AG09309 (cell line): ENCODE data around the gene GALE.

ENCODE experiments used
- DNase-seq: peaks from one replicate; pipeline ENCODE4 v3.0.0-alpha.2; 2010; ENCODE audit warnings: low read depth
- H3K4me3 ChIP-seq: 2 replicates; pipeline ENCODE4 v1.5.1; 2011; ENCODE audit warnings: mild to moderate bottlenecking, low read depth, low read length, moderate library complexity; ENCODE audit not compliant: control insufficient read depth
- CTCF ChIP-seq: IDR thresholded peaks from 2 replicates; pipeline ENCODE4 v1.5.1; 2011; ENCODE audit warnings: mild to moderate bottlenecking, low read depth, low read length, inconsistent platforms; ENCODE audit not compliant: insufficient read depth, control insufficient read depth; ENCODE audit errors: missing control alignments

Gene GALE

DNA sequence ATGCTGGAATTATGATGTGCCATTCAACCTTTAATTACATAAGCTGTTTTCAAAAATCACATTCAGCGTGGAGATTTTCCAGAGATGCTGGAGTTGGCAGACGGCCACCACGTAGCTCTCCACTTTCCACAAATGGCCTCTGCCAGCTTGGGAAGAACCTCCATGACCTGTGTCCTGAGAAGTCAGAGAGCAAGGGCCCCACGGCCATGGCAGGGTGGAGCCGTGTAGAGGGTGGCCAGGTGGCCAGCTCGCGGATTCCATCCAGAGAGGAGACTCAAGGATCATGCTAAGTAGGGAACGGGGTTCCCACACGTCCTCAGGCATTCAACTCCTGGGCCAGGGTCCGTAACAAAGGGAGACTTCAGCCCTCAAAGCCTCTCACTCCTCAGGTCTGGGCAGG lies 1.3 kb upstream of the GALE start:
- no peak for DNase-seq
- no peak overlapping the region for H3K4me3 ChIP-seq

GRCh38 chr1:23801338-23801748 lies 789 bp upstream of the GALE start:
- peak overlapping the region; percentile 82 for H3K4me3 ChIP-seq
- TF ChIP-seq CTCF: no peak
- no peak for DNase-seq

More for the DNA sequence above, 1.3 kb upstream of the GALE start:
- TF ChIP-seq CTCF: no peak

- no peak for TF ChIP-seq CTCF
- DNase-seq: no peak
- peak overlapping the region; percentile 82 for H3K4me3 ChIP-seq
These were observed 769 bp downstream of the GALE start for GRCh38 chr1:23799570-23800399.

DNA sequence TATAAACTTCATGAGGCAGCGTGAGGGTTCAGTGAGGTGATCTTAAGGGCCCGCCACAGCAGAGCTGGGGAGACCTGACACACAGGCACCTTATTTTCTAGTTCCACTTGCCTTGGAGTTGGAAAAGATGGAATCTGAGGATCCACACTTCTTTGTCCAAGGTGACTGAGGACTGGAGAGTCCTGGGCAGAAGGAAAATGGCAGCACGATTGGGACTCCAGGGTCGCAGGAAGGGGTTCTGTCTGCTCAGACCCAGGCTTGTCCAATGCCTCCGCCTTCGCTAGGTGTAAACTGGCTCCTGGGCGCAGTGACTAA lies 1.3 kb downstream of the GALE start:
- H3K4me3 ChIP-seq: peak overlapping the region; percentile 82
- DNase-seq: no peak
- TF ChIP-seq CTCF: no peak

DNA sequence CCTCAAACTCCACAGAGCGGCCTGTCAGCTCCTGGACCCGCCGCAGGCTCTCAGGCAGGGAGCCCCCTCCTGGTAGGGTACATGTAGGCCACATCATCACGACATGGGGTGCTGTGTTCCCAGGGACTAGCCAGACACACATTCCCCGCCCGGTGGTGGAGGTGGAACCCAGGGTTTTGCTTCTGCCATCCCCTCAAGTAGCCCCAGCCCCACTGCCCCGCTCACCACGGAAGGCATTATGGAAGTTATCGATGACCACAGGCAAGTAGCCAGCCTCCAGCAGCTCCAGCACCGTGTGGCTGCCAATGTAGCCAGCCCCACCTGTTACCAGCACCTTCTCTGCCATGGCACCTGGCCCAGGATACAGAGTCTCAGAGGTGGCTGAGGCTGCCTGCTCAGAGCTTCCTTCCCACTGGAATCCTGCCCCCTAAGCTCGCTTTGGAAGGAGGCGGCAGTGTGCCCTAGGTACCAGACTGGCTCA lies 1.9 kb downstream of the GALE start:
- H3K4me3 ChIP-seq: no peak overlapping the region
- no peak for DNase-seq
- TF ChIP-seq CTCF: no peak

- H3K4me3 ChIP-seq: no peak overlapping the region
- no peak for TF ChIP-seq CTCF
- no peak for DNase-seq
These were observed 2.8 kb downstream of the GALE start for GRCh38 chr1:23797478-23798448.
